LNCaP clone FGC (cell line): ENCODE data around the gene TRAM2.
A peak's percentile ranks its signal among the peaks of the same experiment; 100 is the strongest.

ENCODE experiments used
- DNase-seq: peaks from one replicate; pipeline ENCODE4 v3.0.0-alpha.2; 2011; ENCODE audit warnings: low read depth
- H3K4me3 ChIP-seq: 2 replicates; pipeline ENCODE4 v1.5.1; 2011; ENCODE audit warnings: mild to moderate bottlenecking, low read depth, low read length, control low read depth
- TF ChIP-seq, protein P1 (sequence below): IDR thresholded peaks from 2 replicates; pipeline ENCODE4 v1.5.1; 2012; ENCODE audit warnings: mild to moderate bottlenecking; ENCODE audit not compliant: control insufficient read depth, insufficient read depth; ENCODE audit errors: extremely low read depth

Gene TRAM2

DNA sequence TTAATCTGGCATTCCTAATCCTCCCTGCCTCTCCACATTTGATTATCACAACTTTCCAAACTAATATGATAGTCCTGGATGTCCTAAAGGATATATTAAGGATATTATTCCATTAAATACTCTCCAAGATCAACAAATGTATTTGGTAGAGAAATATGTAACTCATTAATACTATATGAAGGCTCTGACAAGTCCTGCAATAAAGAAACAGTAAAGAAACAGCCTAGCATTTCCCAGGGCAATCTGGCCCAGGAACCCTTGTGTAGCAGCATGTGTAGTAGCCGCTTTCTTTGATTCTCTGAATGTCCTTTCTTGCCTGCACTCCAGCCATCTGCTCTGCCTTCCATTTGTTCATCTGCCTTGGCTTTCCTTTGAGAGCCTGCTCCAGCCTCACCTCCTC is 23.7 kb downstream of the TRAM2 start:
- no peak for DNase-seq
- H3K4me3 ChIP-seq = no peak overlapping the region
- TF ChIP-seq, protein P1, sequence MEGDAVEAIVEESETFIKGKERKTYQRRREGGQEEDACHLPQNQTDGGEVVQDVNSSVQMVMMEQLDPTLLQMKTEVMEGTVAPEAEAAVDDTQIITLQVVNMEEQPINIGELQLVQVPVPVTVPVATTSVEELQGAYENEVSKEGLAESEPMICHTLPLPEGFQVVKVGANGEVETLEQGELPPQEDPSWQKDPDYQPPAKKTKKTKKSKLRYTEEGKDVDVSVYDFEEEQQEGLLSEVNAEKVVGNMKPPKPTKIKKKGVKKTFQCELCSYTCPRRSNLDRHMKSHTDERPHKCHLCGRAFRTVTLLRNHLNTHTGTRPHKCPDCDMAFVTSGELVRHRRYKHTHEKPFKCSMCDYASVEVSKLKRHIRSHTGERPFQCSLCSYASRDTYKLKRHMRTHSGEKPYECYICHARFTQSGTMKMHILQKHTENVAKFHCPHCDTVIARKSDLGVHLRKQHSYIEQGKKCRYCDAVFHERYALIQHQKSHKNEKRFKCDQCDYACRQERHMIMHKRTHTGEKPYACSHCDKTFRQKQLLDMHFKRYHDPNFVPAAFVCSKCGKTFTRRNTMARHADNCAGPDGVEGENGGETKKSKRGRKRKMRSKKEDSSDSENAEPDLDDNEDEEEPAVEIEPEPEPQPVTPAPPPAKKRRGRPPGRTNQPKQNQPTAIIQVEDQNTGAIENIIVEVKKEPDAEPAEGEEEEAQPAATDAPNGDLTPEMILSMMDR = no peak

DNA sequence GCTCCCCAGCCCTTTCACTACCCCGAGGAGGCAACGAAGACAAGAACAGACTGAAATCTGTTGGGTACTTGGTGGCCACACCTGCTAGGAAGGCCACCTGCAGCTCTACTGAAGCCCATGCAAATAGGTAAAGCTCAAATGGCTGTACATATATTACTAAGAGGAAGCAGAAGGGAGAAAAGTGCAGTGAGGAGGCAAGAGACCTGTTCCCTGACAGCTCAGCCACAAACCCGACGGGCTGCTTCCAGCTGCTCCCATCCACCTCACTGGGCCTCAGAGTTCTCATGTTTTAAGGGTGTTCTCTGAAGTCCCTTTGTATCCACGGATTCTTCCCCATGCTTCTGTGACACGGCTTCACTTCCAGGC is 24.6 kb downstream of the TRAM2 start:
- no peak overlapping the region for H3K4me3 ChIP-seq
- TF ChIP-seq, protein P1 = no peak
- no peak for DNase-seq

DNA sequence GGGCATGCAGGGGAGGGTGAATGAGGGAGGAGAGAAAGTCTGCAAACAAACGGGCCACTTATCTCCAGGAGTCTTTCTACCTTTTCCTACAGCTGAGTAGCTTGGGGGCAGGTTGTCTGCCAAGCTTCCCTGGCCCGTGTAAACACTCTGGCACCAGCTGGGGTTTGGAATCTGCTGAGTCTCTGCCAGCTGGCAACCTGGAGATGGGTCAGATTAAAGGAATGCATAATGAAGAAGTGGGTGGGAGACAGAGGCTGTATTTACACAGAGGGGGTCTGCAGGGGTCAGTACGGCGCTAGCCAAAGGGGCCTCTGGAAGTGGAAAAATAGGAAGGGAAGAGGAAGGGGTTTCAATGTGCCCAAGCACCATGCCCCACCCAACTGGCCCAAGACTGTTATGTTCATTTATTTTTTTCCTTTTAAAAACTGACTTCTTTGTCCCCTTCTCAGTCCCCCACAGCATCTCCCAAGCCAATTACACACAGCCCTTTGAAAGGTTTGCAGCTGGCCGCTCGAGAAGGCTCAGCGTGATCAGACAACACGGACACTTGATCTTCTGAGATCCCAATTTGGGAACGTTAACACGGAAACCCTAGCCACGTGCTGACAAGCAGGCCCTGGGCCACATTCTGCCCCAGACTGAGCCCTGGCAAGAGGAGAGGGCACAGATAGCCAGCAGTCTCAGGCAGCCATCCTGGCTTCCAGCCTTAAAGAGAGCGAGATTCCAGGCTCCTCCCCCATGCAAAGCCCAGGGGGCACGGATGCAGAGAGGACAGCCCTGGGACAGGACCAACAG is 25.2 kb downstream of the TRAM2 start:
- no peak overlapping the region for H3K4me3 ChIP-seq

DNA sequence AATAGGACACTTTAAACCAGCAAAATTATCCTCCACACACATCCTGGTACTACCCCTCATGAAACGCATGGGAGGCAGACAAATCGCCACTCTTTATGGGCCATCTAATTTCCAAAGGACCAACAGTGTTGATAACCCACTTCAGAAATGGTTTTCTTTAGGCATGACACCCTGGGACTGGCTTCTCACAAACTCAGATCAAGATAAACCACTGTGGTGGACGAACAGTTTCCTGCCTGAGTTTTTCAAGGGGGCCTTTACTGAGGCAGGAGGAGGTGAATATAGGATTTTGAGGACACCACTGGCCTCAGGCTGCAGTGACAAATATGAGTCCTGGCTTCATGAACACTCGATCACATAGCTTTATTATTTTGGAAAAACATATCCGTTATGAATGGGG is 26.0 kb downstream of the TRAM2 start:
- TF ChIP-seq, protein P1 = no peak
- DNase-seq = no peak

More for the DNA sequence above, 25.2 kb downstream of the TRAM2 start:
- TF ChIP-seq, protein P1 = no peak
- DNase-seq = peak; percentile 80

DNA sequence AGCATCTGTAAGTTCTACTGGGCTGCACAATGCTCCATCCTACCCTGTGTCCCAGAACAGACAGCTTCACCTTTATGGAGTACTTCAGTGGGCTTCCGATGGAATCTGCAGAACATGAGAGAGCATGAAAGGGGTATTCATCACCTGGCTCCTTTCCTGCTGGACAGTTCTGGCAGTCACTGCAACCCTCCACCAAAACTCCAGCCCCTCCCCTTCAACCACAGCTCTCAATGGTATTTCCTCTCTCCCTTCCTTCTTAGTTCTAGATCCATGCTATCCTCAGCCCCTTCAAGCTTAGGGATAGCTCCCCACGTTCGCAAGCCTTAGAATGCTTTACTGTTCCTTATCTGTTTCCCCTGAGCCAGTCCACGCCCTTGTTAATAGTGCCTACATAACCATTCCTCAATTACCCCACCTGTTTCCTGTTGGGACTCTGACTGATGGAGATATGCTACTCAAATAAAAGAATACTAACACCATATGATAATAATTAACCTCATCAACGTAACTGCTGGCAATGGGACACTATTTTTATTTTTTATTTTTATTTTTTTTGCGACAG is 26.8 kb downstream of the TRAM2 start:
- DNase-seq = no peak
- TF ChIP-seq, protein P1 = no peak
- H3K4me3 ChIP-seq = no peak overlapping the region

More for the DNA sequence above, 26.0 kb downstream of the TRAM2 start:
- H3K4me3 ChIP-seq = no peak overlapping the region

DNA sequence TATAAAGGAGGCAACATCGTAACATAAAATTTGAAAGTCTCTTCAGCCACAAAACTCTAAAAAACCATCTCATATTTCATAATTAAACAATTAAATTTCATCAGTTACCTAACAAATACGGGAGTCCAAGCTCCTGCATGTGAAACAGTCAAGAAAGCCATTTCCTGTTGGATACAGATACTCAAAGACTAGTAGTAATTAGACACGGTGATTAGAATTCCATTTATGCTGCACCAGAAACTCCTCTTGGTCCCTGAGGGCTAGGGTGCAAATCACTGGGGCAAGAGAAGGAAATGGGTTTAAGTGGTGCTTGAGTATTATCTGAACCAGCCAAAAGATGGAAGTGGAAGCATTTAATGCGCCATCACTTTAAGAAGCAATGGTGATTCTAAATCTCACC is 27.4 kb downstream of the TRAM2 start:
- TF ChIP-seq, protein P1 = no peak
- no peak overlapping the region for H3K4me3 ChIP-seq
- DNase-seq = no peak

DNA sequence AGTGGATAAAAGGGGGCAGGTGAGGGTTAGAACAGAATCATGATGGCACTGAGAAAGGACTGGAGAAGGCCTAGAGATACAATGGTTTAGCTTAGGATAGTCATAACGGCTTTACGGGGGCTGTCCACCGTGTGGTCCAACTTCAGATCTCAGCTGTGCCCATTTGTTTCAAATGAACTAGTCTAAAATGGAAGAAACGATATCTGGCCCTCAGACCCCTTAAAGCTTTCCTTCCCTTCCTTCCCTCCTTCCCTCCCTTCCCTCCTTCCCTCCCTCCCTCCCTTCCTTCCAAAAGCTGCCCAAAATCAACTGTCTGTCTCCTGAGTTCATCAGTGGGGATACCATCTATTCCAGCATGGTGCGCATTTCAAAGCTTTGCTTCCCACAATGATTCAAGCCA is 27.9 kb downstream of the TRAM2 start:
- TF ChIP-seq, protein P1 = no peak
- no peak overlapping the region for H3K4me3 ChIP-seq
- no peak for DNase-seq
